HUES6 (cell line): ENCODE measurements around the gene RGS9BP.

ENCODE experiments used
- H3K27ac ChIP-seq: 2 replicates; pipeline ENCODE4 v1.7.0; 2013; ENCODE audit warnings: low read depth, mild to moderate bottlenecking, low read length, inconsistent platforms
- H3K27me3 ChIP-seq: 2 replicates; pipeline ENCODE4 v1.6.1; 2013; ENCODE audit warnings: low read length; ENCODE audit not compliant: control insufficient read depth, insufficient read depth
- H3K36me3 ChIP-seq: 2 replicates; pipeline ENCODE4 v1.6.1; 2013; ENCODE audit warnings: low read length; ENCODE audit not compliant: control insufficient read depth, insufficient read depth
- H3K4me1 ChIP-seq: 2 replicates; pipeline ENCODE4 v1.6.1; 2013; ENCODE audit warnings: low read length; ENCODE audit not compliant: control insufficient read depth, insufficient read depth
- H3K4me3 ChIP-seq: 2 replicates; pipeline ENCODE4 v1.5.1; 2013; ENCODE audit warnings: low read depth, low read length
- H3K9ac ChIP-seq: one replicate; pipeline ENCODE4 v1.6.1; 2013; ENCODE audit warnings: mild to moderate bottlenecking, low read length
- H3K9me3 ChIP-seq: 2 replicates; pipeline ENCODE4 v1.6.1; 2013; ENCODE audit warnings: low read depth, low read length; ENCODE audit not compliant: control insufficient read depth, insufficient read depth

Gene RGS9BP

GRCh38 chr19:32720216-32720935 is 44.7 kb downstream of the RGS9BP start:
- no peak overlapping the region for H3K4me3 ChIP-seq
- no peaks in the 10 kb centered on the region for H3K27me3 ChIP-seq
- no peak overlapping the region for H3K9ac ChIP-seq
- H3K4me1 ChIP-seq, result no peaks in the 10 kb centered on the region
- no peaks in the 10 kb centered on the region for H3K9me3 ChIP-seq
- H3K36me3 ChIP-seq, result no peaks in the 10 kb centered on the region
- no peak overlapping the region for H3K27ac ChIP-seq

- no peak overlapping the region for H3K27ac ChIP-seq
- no peaks in the 10 kb centered on the region for H3K27me3 ChIP-seq
- H3K9ac ChIP-seq, result no peak overlapping the region
- no peaks in the 10 kb centered on the region for H3K9me3 ChIP-seq
- H3K4me3 ChIP-seq, result no peak overlapping the region
- H3K36me3 ChIP-seq, result no peaks in the 10 kb centered on the region
- no peaks in the 10 kb centered on the region for H3K4me1 ChIP-seq
These were observed 45.2 kb downstream of the RGS9BP start for GRCh38 chr19:32720936-32721250.
